Prostate gland (tissue), 2 donors: Measurements from ENCODE around the gene RTEL1. TPM values are rescaled to one million over a fixed set of nuclear protein-coding genes. Genes with fewer than 3 reads are reported as not detected.

Experiments
- DNase-seq: peaks from one replicate; pipeline ENCODE4 v3.0.0-alpha.2; 2019; ENCODE audit warnings: low spot score
- H3K27ac ChIP-seq, 2 donors: fragments of 200-600 bp; sonication (generic); 2 replicates each; pipeline ENCODE4 v1.5.1; 2017 to 2019
- H3K27me3 ChIP-seq: fragments of 200-600 bp; sonication (generic); replicated peaks from 2 replicates; pipeline ENCODE4 v1.5.1; 2019; ENCODE audit not compliant: insufficient read depth
- H3K36me3 ChIP-seq, 2 donors: fragments of 200-600 bp; sonication (generic); 1 replicate in 1 of 2; 2 replicates in 1 of 2; pipeline versions ENCODE4 v1.5.1 to v1.8.1; 2017 to 2019
- H3K4me1 ChIP-seq: fragments of 200-600 bp; sonication (generic); replicated peaks from 2 replicates; pipeline ENCODE4 v1.5.1; 2019
- H3K4me3 ChIP-seq, 2 donors: fragments of 200-600 bp; sonication (generic); 2 replicates each; pipeline ENCODE4 v1.5.1; 2017 to 2019
- H3K9me3 ChIP-seq: fragments of 200-600 bp; sonication (generic); 2 replicates; pipeline ENCODE4 v1.5.1; 2017
- CTCF ChIP-seq, 4 experiments: fragments of 200-600 bp in 2 of 4; fragments of 450-650 bp in 2 of 4; sonication (generic) in 2 of 4; IDR thresholded peaks; 1 replicate in 3 of 4; 2 replicates in 1 of 4; pipeline ENCODE4 v1.5.1; 2016 to 2019; ENCODE audit warnings: antibody characterized with exemption in 4 of 4, mild to moderate bottlenecking in 2 of 4, moderate library complexity in 2 of 4
- POLR2A ChIP-seq: fragments of 450-650 bp; IDR thresholded peaks from one replicate; pipeline ENCODE4 v1.6.1; 2016; ENCODE audit warnings: antibody characterized with exemption, mild to moderate bottlenecking
- POLR2AphosphoS5 ChIP-seq: sonication (generic); formaldehyde crosslinking; IDR thresholded peaks from one replicate; pipeline ENCODE4 v1.6.1; 2017; ENCODE audit warnings: antibody characterized with exemption
- WGBS: methylation state at CpG from one replicate; pipeline ENCODE4 v1.1.5; 2018; 5-methylcytosine and 5-hydroxymethylcytosine counted together
- intact Hi-C: fragments of 100-400 bp; cut with DNase I; formaldehyde crosslinking; loops from one replicate; pipeline ENCODE4 v1.14.2; 2022
- total RNA-seq, 2 donors: library from RNA; depleted of rRNA; stranded (reverse); fragments of >200 nt; gene quantifications; one replicate each; pipeline ENCODE4 v1.1.0, GENCODE V29; 2016

Gene RTEL1
- total RNA-seq, 2 donors from 2014 or later = 21.8 to 42.6 TPM

- no peaks in the 10 kb centered on the region for H3K36me3 ChIP-seq
- peak; percentile 23 for TF ChIP-seq POLR2AphosphoS5
- no peak for TF ChIP-seq CTCF (IDR thresholded peaks at IDR 0.05)
- no peak for TF ChIP-seq POLR2A
- no peak for DNase-seq
- H3K4me3 ChIP-seq = no peak overlapping the region
- H3K27ac ChIP-seq = peak overlapping the region in 1 of 2 donors; percentile 48
- no peaks in the 10 kb centered on the region for H3K27me3 ChIP-seq
- 58% methylated on average over 45 of the region's 45 CpGs for WGBS
- H3K9me3 ChIP-seq = no peaks in the 10 kb centered on the region
- intact Hi-C loops = no loop called here
- H3K4me1 ChIP-seq = no peaks in the 10 kb centered on the region
These were observed 28.6 kb downstream of the RTEL1 start for GRCh38 chr20:63686492-63687321.

GRCh38 chr20:63687419-63688178, 29.5 kb downstream of the RTEL1 start:
- intact Hi-C loops = no loop called here
- no peaks in the 10 kb centered on the region for H3K4me1 ChIP-seq
- no peaks in the 10 kb centered on the region for H3K9me3 ChIP-seq
- 87% methylated on average over 29 of the region's 29 CpGs for WGBS
- peak overlapping the region in 1 of 2 donors; percentile 48 for H3K27ac ChIP-seq
- no peak for TF ChIP-seq CTCF (IDR thresholded peaks at IDR 0.05)
- no peak for TF ChIP-seq POLR2AphosphoS5
- TF ChIP-seq POLR2A = no peak
- no peaks in the 10 kb centered on the region for H3K36me3 ChIP-seq
- DNase-seq = no peak
- H3K4me3 ChIP-seq = no peak overlapping the region
- no peaks in the 10 kb centered on the region for H3K27me3 ChIP-seq

GRCh38 chr20:63688228-63689045, 30.3 kb downstream of the RTEL1 start:
- no peaks in the 10 kb centered on the region for H3K9me3 ChIP-seq
- no peaks in the 10 kb centered on the region for H3K36me3 ChIP-seq
- H3K27me3 ChIP-seq = no peaks in the 10 kb centered on the region
- H3K4me3 ChIP-seq = no peak overlapping the region
- no peak for DNase-seq
- intact Hi-C loops = no loop called here
- no peak for TF ChIP-seq CTCF (IDR thresholded peaks at IDR 0.05)
- no peak for TF ChIP-seq POLR2AphosphoS5
- no peak for TF ChIP-seq POLR2A
- no peaks in the 10 kb centered on the region for H3K4me1 ChIP-seq
- WGBS = 81% methylated on average over 29 of the region's 31 CpGs
- H3K27ac ChIP-seq = peak overlapping the region in 1 of 2 donors; percentile 48

GRCh38 chr20:63689046-63690002, 31.2 kb downstream of the RTEL1 start:
- no peak for DNase-seq
- no peaks in the 10 kb centered on the region for H3K9me3 ChIP-seq
- no peak overlapping the region for H3K27ac ChIP-seq
- H3K4me1 ChIP-seq = no peaks in the 10 kb centered on the region
- intact Hi-C loops = no loop called here
- H3K4me3 ChIP-seq = no peak overlapping the region
- WGBS = 90% methylated on average over 37 of the region's 44 CpGs
- H3K36me3 ChIP-seq = no peaks in the 10 kb centered on the region
- H3K27me3 ChIP-seq = no peaks in the 10 kb centered on the region
- no peak for TF ChIP-seq CTCF (IDR thresholded peaks at IDR 0.05)
- TF ChIP-seq POLR2AphosphoS5 = no peak
- TF ChIP-seq POLR2A = no peak
